Astrocyte (in vitro differentiated cells and primary cell): ENCODE data around the gene FBXW5.

Source experiments
- EZH2 ChIP-seq: IDR thresholded peaks from 2 replicates; pipeline ENCODE4 v1.6.1; 2012; ENCODE audit warnings: mild to moderate bottlenecking, low read length, inconsistent platforms; ENCODE audit not compliant: insufficient read depth
- TF ChIP-seq, protein P1 (sequence below): IDR thresholded peaks from 2 replicates; pipeline ENCODE4 v1.5.1; 2011; ENCODE audit warnings: low read depth, mild to moderate bottlenecking, inconsistent platforms, low read length, moderate library complexity; ENCODE audit not compliant: insufficient read depth

DNA sequence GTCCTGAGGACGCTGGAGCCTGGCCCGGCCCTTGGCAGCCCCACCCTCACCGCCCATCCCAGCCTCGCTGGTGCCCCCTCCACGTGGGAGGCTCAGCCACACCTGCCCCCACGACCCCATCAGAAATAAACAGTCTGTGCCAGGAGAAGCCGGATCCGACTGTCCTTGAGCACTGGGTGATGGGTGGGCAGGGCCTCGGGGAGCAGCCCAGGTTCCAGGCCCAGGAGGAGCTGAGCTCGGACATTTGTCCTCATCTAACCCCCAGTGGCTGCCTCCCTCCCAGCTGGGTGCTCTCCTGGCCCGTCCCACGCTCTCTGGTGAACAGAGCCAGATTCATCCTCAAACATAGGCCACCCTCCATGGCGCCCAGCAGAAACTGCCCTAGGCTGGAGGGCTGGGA lies 28.2 kb upstream of the FBXW5 start:
- no peak for TF ChIP-seq EZH2
- TF ChIP-seq, protein P1, sequence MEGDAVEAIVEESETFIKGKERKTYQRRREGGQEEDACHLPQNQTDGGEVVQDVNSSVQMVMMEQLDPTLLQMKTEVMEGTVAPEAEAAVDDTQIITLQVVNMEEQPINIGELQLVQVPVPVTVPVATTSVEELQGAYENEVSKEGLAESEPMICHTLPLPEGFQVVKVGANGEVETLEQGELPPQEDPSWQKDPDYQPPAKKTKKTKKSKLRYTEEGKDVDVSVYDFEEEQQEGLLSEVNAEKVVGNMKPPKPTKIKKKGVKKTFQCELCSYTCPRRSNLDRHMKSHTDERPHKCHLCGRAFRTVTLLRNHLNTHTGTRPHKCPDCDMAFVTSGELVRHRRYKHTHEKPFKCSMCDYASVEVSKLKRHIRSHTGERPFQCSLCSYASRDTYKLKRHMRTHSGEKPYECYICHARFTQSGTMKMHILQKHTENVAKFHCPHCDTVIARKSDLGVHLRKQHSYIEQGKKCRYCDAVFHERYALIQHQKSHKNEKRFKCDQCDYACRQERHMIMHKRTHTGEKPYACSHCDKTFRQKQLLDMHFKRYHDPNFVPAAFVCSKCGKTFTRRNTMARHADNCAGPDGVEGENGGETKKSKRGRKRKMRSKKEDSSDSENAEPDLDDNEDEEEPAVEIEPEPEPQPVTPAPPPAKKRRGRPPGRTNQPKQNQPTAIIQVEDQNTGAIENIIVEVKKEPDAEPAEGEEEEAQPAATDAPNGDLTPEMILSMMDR = no peak
